AG04450 (cell line): ENCODE results near the gene PCLO. TPM values are rescaled to one million over a fixed set of nuclear protein-coding genes. Genes with fewer than 3 reads are reported as not detected.

Experiments
- CTCF ChIA-PET: fragments of 300-600, 350-600 bp; formaldehyde crosslinking; extraction: SDS; loops from one replicate; lab custom pipeline; 2022; ENCODE audit warnings: antibody characterized with exemption, inconsistent platforms; lab: Charles Lee
- POLR2A ChIA-PET: fragments of 350-600 bp; formaldehyde crosslinking; extraction: SDS; loops from one replicate; lab custom pipeline; 2021; ENCODE audit warnings: antibody characterized with exemption, inconsistent platforms; lab: Yijun Ruan, JAX
- DNase-seq: peaks from one replicate; pipeline ENCODE4 v3.0.0-alpha.2; 2011; ENCODE audit warnings: low read depth, low spot score
- H3K27ac ChIP-seq: one replicate; pipeline ENCODE4 v1.5.1; 2012; ENCODE audit warnings: low read depth, low read length, control low read depth
- H3K27me3 ChIP-seq: one replicate; pipeline ENCODE4 v1.6.0; 2012; ENCODE audit warnings: low read length; ENCODE audit not compliant: control insufficient read depth, insufficient read depth
- H3K4me3 ChIP-seq: 2 replicates; pipeline ENCODE4 v1.5.1; 2011; ENCODE audit warnings: mild to moderate bottlenecking, low read depth, low read length, control low read depth
- H3K9me3 ChIP-seq: 2 replicates; pipeline ENCODE4 v1.5.1; 2012; ENCODE audit warnings: low read length; ENCODE audit not compliant: control insufficient read depth, insufficient read depth
- polyA plus RNA-seq: library from polyadenylated mRNA; depleted of rRNA; stranded (reverse); fragments of >200 nt; gene quantifications from 2 replicates; pipeline ENCODE4 v1.2.3, GENCODE V29; 2011
- TF ChIP-seq, protein P1 (sequence below): IDR thresholded peaks from 2 replicates; pipeline ENCODE4 v1.5.1; 2011; ENCODE audit warnings: low read depth, low read length, control low read depth, inconsistent platforms

PCLO gene
- polyA plus RNA-seq, 1 experiment = 0.01 TPM

DNA sequence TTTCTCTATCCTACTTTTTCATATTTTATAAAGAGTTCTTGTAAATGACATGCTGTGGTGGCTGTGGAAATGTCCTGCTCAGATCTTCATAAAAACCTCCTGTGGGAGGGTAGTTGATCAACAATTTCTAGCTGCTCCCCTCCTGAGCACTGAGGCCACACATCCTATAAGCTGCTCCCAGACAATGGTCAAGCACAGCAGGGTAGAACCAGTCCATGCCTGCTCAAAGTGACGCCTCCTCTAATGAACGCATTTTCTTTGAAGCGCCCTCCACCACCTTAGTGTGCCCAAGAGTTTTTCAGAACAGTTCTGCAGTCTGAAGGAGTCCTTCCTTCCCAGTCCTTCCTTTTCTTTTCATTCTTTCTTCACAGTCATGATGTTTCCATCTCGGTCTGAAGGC lies 420.5 kb downstream of the PCLO start:
- ChIA-PET CTCF (interaction anchor here (1.9 to 2.4 kb wide), 2 partner anchors 12 to 213 kb away, joined by 5 to 15 read pairs; no protein-coding TSS in a partner anchor), POLR2A (no interaction called here)
- Histone ChIP-seq H3K4me3 (no peak overlapping the region), H3K9me3 (no peaks in the 10 kb centered on the region), H3K27me3 (no peaks in the 10 kb centered on the region), H3K27ac (no peak overlapping the region)
- TF ChIP-seq, protein P1, sequence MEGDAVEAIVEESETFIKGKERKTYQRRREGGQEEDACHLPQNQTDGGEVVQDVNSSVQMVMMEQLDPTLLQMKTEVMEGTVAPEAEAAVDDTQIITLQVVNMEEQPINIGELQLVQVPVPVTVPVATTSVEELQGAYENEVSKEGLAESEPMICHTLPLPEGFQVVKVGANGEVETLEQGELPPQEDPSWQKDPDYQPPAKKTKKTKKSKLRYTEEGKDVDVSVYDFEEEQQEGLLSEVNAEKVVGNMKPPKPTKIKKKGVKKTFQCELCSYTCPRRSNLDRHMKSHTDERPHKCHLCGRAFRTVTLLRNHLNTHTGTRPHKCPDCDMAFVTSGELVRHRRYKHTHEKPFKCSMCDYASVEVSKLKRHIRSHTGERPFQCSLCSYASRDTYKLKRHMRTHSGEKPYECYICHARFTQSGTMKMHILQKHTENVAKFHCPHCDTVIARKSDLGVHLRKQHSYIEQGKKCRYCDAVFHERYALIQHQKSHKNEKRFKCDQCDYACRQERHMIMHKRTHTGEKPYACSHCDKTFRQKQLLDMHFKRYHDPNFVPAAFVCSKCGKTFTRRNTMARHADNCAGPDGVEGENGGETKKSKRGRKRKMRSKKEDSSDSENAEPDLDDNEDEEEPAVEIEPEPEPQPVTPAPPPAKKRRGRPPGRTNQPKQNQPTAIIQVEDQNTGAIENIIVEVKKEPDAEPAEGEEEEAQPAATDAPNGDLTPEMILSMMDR = no peak
- no peak for DNase-seq

DNA sequence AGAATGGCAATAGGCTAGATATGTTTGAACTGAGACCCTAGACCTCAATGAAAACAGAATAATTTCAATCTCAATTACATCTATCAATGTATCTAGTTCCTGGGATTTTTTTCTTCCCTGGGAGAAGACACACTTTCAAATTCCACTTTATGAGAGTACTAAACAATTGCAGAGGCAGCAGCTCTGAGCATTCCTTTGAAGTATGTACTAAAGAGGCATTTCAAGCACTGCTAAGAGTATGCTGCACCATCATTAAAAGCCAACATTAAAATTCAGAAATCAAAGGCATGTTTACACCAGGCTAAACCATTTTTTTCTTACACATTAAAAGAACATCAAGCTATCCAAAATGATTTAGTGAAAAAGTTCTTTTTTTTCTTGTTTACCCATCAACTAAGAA lies 421.2 kb downstream of the PCLO start:
- POLR2A ChIA-PET = no interaction called here
- no peaks in the 10 kb centered on the region for H3K9me3 ChIP-seq
- TF ChIP-seq, protein P1 = no peak
- H3K27ac ChIP-seq = no peak overlapping the region
- H3K4me3 ChIP-seq = no peak overlapping the region
- no peak for DNase-seq
- no peaks in the 10 kb centered on the region for H3K27me3 ChIP-seq
- CTCF ChIA-PET = interaction anchor here (0.7 to 2.4 kb wide), 6 partner anchors 12 to 528 kb away, joined by 3 to 15 read pairs (median 8); no protein-coding TSS in a partner anchor

DNA sequence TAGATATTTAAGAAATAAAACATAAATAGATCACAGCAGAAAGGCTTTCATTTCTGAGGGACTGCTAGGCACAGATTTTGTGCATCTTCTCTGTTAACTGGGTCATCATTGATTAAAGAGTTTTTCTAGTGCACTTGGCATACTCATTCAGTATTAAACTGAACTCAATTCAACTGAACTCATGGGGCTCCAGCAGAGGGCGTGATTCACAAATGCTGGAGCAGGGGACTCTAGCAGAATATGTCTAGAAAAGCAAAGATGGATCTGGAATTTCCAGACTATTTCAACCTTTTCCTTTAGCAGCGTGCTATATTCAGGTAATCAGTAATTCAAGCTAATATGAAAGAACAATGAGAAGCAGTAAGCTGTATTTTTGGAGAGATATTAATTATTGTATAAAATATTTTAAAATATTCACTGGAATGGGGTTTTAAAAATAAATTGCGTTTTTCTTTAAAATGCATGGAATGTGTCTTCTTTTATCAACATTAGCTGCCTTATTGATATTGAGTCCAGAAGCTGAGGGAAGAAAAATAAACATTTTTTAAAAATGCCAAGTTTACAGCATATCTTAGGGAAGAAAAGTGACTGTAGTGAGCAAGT lies 422.3 kb downstream of the PCLO start:
- POLR2A ChIA-PET = no interaction called here

DNA sequence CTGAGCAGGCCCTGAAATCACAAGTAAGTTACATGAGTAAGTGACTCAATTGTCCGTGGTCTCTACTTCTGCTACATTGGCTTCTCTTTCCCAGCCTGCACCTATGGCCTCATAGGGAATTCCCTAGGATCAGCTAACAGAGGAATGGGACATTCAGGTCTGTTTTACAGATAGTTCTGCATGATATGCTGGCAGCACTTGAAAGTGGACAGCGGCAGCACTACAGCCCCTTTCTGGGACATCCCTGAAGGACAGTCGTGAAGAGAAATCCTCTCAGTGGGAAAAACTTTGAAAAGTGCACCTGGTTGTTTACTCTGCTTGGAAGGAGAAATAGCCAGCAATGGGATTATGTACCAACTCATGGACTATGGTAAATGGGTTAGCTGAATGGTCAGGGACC lies 426.1 kb downstream of the PCLO start:
- ChIA-PET CTCF (no interaction called here), POLR2A (no interaction called here)
- Histone ChIP-seq H3K27me3 (no peaks in the 10 kb centered on the region), H3K9me3 (no peaks in the 10 kb centered on the region), H3K4me3 (no peak overlapping the region), H3K27ac (no peak overlapping the region)
- DNase-seq = no peak
- TF ChIP-seq, protein P1 = no peak

More for the DNA sequence above, 422.3 kb downstream of the PCLO start:
- CTCF ChIA-PET = interaction anchor here (0.6 to 2.4 kb wide), 28 partner anchors 11 to 1241 kb away, joined by 3 to 15 read pairs (median 3); no protein-coding TSS in a partner anchor
- Histone ChIP-seq H3K27ac (no peak overlapping the region), H3K4me3 (no peak overlapping the region), H3K9me3 (no peaks in the 10 kb centered on the region), H3K27me3 (no peaks in the 10 kb centered on the region)
- no peak for DNase-seq
- TF ChIP-seq, protein P1 = peak; percentile 87

DNA sequence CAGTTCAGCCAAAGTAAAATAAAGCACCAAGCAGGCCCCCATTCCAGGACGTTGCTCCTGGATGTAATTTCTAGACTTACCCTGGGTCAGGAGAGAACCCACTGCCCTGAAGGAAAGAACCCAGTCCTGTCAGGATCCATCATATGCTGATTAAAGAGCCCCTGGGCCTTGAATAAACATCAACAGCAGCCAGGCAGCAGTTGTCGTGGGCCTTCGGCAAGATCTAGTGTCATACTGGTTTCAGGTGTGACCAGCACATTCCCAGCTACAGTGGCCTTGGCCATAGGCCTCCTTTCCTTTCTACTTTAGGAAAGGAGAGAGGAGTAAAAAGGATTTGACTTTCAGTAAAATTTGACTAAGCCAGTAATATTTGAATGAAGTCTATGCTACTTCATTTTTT lies 430.0 kb downstream of the PCLO start:
- Histone ChIP-seq H3K27ac (no peak overlapping the region), H3K27me3 (no peaks in the 10 kb centered on the region), H3K9me3 (no peaks in the 10 kb centered on the region), H3K4me3 (no peak overlapping the region)
- no peak for DNase-seq
- CTCF ChIA-PET = no interaction called here
- POLR2A ChIA-PET = no interaction called here
- TF ChIP-seq, protein P1 = no peak
